IMR-90 (cell line): ENCODE results near the gene MED17. TPM values are rescaled to one million over a fixed set of nuclear protein-coding genes. Genes with fewer than 3 reads are reported as not detected.

Experiments
- ATAC-seq: fragments of 200-7000 bp; cut with Tn5 transposase; 2 replicates; pipeline ENCODE4 v1.9.1; 2020; ENCODE audit warnings: low read depth, mild to moderate bottlenecking, moderate library complexity
- BruUV-seq: library from RNA; stranded (reverse); fragments of 400-500 nt; replicated peaks from 2 replicates; lab custom pipeline; 2021; lab: Mats Ljungman, UMichigan
- CTCF ChIA-PET: fragments of 300-600 bp; formaldehyde crosslinking; extraction: SDS; loops from one replicate; lab custom pipeline; 2021; ENCODE audit warnings: antibody characterized with exemption; lab: Yijun Ruan, JAX
- POLR2A ChIA-PET: fragments of 300-600 bp; sonication (Branson Sonifier 250); formaldehyde crosslinking; loops from one replicate; lab custom pipeline; 2022; ENCODE audit warnings: antibody characterized with exemption; ENCODE audit not compliant: unreplicated experiment; lab: Charles Lee
- DNase-seq: peaks from one replicate; pipeline ENCODE4 v3.0.0; 2013
- H2AFZ ChIP-seq: replicated peaks from 2 replicates; pipeline ENCODE3; 2013; ENCODE audit warnings: low read length, mild to moderate bottlenecking; ENCODE audit not compliant: poor library complexity
- H2AK5ac ChIP-seq: 2 replicates; pipeline ENCODE4 v1.6.1; 2013; ENCODE audit warnings: low read depth, low read length, inconsistent platforms
- H2AK9ac ChIP-seq: replicated peaks from 2 replicates; pipeline ENCODE3; 2013; ENCODE audit warnings: mild to moderate bottlenecking, low read depth, low read length, moderate library complexity; ENCODE audit not compliant: poor library complexity
- H2BK120ac ChIP-seq: 2 replicates; pipeline ENCODE4 v1.6.1; 2013; ENCODE audit warnings: low read depth, low read length, inconsistent platforms
- H2BK15ac ChIP-seq: 3 replicates; pipeline ENCODE4 v1.6.1; 2013; ENCODE audit warnings: low read depth, low read length, inconsistent platforms
- H2BK20ac ChIP-seq: 2 replicates; pipeline ENCODE4 v1.6.1; 2013; ENCODE audit warnings: low read depth, mild to moderate bottlenecking, inconsistent platforms, low read length, moderate library complexity
- H2BK5ac ChIP-seq: 2 replicates; pipeline ENCODE4 v1.6.1; 2013; ENCODE audit warnings: mild to moderate bottlenecking, low read depth, low read length, inconsistent platforms; ENCODE audit not compliant: poor library complexity, severe bottlenecking
- H3K14ac ChIP-seq: replicated peaks from 2 replicates; pipeline ENCODE4 v1.6.1; 2013; ENCODE audit warnings: low read depth, low read length, inconsistent platforms
- H3K18ac ChIP-seq: 2 replicates; pipeline ENCODE4 v1.6.1; 2013; ENCODE audit warnings: low read depth, low read length, control low read depth
- H3K23ac ChIP-seq: 2 replicates; pipeline ENCODE4 v1.6.1; 2013; ENCODE audit warnings: low read depth, low read length, inconsistent platforms
- H3K27ac ChIP-seq: 2 replicates; pipeline ENCODE4 v1.5.1; 2013; ENCODE audit warnings: mild to moderate bottlenecking, control low read depth, low read length; ENCODE audit not compliant: insufficient read depth
- H3K27me3 ChIP-seq: 2 replicates; pipeline ENCODE4 v1.6.1; 2013; ENCODE audit warnings: low read length; ENCODE audit not compliant: control insufficient read depth, insufficient read depth
- H3K36me3 ChIP-seq: 2 replicates; pipeline ENCODE4 v1.6.1; 2013; ENCODE audit warnings: low read length, mixed read lengths; ENCODE audit not compliant: control insufficient read depth, insufficient read depth
- H3K4ac ChIP-seq: 2 replicates; pipeline ENCODE4 v1.6.1; 2013; ENCODE audit warnings: low read depth, low read length, inconsistent platforms
- H3K4me1 ChIP-seq: 2 replicates; pipeline ENCODE4 v1.6.1; 2013; ENCODE audit warnings: low read length, mixed read lengths; ENCODE audit not compliant: control insufficient read depth, insufficient read depth
- H3K4me2 ChIP-seq: 2 replicates; pipeline ENCODE4 v1.6.1; 2013; ENCODE audit warnings: low read depth, mild to moderate bottlenecking, control low read depth, low read length, moderate library complexity
- H3K4me3 ChIP-seq: 2 replicates; pipeline ENCODE4 v1.5.1; 2013; ENCODE audit warnings: low read depth, mild to moderate bottlenecking, control low read depth, low read length, moderate library complexity; ENCODE audit not compliant: insufficient read depth
- H3K56ac ChIP-seq: 2 replicates; pipeline ENCODE4 v1.6.1; 2013; ENCODE audit warnings: low read length, inconsistent platforms; ENCODE audit not compliant: insufficient read depth; ENCODE audit errors: extremely low read depth
- H3K79me1 ChIP-seq, 2 experiments: 2 replicates each; pipeline ENCODE4 v1.6.1; 2013; ENCODE audit warnings: low read length in 2 of 2, inconsistent platforms in 1 of 2, low read depth in 1 of 2
- H3K9ac ChIP-seq: 2 replicates; pipeline ENCODE4 v1.6.1; 2013; ENCODE audit warnings: low read depth, low read length, control low read depth
- H3K9me1 ChIP-seq: 2 replicates; pipeline ENCODE4 v1.6.1; 2013; ENCODE audit warnings: low read length, inconsistent platforms; ENCODE audit not compliant: insufficient read depth
- H3K9me3 ChIP-seq: 2 replicates; pipeline ENCODE4 v1.6.1; 2013; ENCODE audit warnings: low read length; ENCODE audit not compliant: control insufficient read depth, insufficient read depth
- H4K20me1 ChIP-seq: 2 replicates; pipeline ENCODE4 v1.6.1; 2013; ENCODE audit warnings: low read length, inconsistent platforms; ENCODE audit not compliant: insufficient read depth
- H4K5ac ChIP-seq: 2 replicates; pipeline ENCODE4 v1.6.1; 2013; ENCODE audit warnings: mild to moderate bottlenecking, low read depth, low read length, control low read depth
- H4K8ac ChIP-seq, 2 experiments: 2 replicates each; pipeline ENCODE4 v1.6.1; 2013; ENCODE audit warnings: low read depth in 2 of 2, low read length in 2 of 2, control low read depth in 1 of 2, inconsistent platforms in 1 of 2
- H4K91ac ChIP-seq: 2 replicates; pipeline ENCODE4 v1.6.1; 2013; ENCODE audit warnings: low read depth, low read length, inconsistent platforms; ENCODE audit not compliant: insufficient read depth
- BHLHE40 ChIP-seq: fragments of 150-350 bp; IDR thresholded peaks from 2 replicates; pipeline ENCODE4 v1.6.1; 2016; ENCODE audit warnings: mild to moderate bottlenecking, low read depth, low read length
- CEBPB ChIP-seq: IDR thresholded peaks from 2 replicates; pipeline ENCODE4 v1.6.1; 2012; ENCODE audit warnings: low read depth, low read length, improper control_type of control experiment
- FOS ChIP-seq: fragments of 150-350 bp; IDR thresholded peaks from 2 replicates; pipeline ENCODE4 v1.6.1; 2016; ENCODE audit warnings: low read depth, low read length
- RAD21 ChIP-seq: IDR thresholded peaks from 2 replicates; pipeline ENCODE4 v1.6.1; 2012; ENCODE audit warnings: low read length, improper control_type of control experiment
- WGBS, 2 experiments: methylation state at CpG; one replicate each; pipeline versions ENCODE4 v1.1.5 to v1.1.7; 2013; ENCODE audit warnings: missing lambda C conversion rate in 2 of 2; ENCODE audit not compliant: insufficient read length in 1 of 2; ENCODE audit errors: extremely low coverage in 2 of 2; 5-methylcytosine and 5-hydroxymethylcytosine counted together
- dilution Hi-C: fragments of 300-500 bp; cut with HindIII; formaldehyde crosslinking; loops from one replicate; pipeline ENCODE4 v1.14.3; 2018; ENCODE audit warnings: low sequenced_read_pairs; ENCODE audit not compliant: unreplicated experiment
- in situ Hi-C: fragments of 300-500 bp; cut with MboI; formaldehyde crosslinking; loops from 3 replicates; pipeline ENCODE4 v1.14.3; 2019; ENCODE audit warnings: low sequenced_read_pairs, inconsistent platforms, mixed read lengths
- intact Hi-C: fragments of 100-400 bp; cut with micrococcal nuclease; formaldehyde crosslinking; loops from 2 replicates; pipeline ENCODE4 v1.10.0; 2022
- polyA plus RNA-seq, 3 experiments: library from polyadenylated mRNA; depleted of rRNA; stranded (reverse); fragments of >200 nt; gene quantifications; 2 replicates each; pipeline ENCODE4 v1.2.3, GENCODE V29; 2012; ENCODE audit warnings: low replicate concordance in 1 of 3
- total RNA-seq: library from RNA; depleted of rRNA; stranded (reverse); fragments of >200 nt; gene quantifications from 2 replicates; pipeline ENCODE4 v1.2.3, GENCODE V29; 2012
- TF ChIP-seq, protein P1 (sequence below): fragments of 150-350 bp; IDR thresholded peaks from 2 replicates; pipeline ENCODE4 v1.6.1; 2016; ENCODE audit warnings: low read depth, mild to moderate bottlenecking, low read length, moderate library complexity, borderline replicate concordance

Gene MED17
- total and polyA plus RNA-seq, 2 of the 4 experiments (the other 2 are of a cell fraction) = 20.0 to 23.3 TPM

DNA sequence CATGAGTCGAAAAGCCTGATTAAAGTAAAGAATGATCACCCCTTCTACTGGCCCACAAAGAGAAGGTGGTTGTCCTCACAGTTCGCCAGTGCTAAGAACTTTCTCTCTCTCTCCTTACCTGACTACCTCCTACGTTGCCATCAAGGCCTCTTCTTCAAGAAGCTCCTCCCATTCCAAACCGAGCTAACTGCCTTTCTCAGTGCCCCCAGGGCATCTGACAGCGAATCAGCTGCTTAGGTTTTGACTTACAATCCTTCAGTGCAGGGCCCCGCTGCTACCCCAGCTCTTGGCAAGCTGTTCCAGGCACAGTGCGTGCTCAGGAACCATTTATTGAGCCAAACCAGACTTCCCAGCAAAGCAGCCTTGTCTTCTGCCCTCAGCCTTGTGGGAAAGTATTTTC, 60.5 kb downstream of the MED17 start:
- no peaks in the 10 kb centered on the region for H3K27me3 ChIP-seq
- no peaks in the 10 kb centered on the region for H3K79me1 ChIP-seq
- no peak overlapping the region for H2AK5ac ChIP-seq
- BruUV-seq = no TSS peak
- no peaks in the 10 kb centered on the region for H3K9me3 ChIP-seq
- H3K14ac ChIP-seq = no peak overlapping the region
- H3K23ac ChIP-seq = no peak overlapping the region
- no peak overlapping the region for H4K8ac ChIP-seq
- no CpG with 5 or more reads among the region's 7 CpGs for WGBS, 2 experiments
- no peak overlapping the region for H2AFZ ChIP-seq
- dilution Hi-C loops (no loop called here), intact Hi-C loops (no loop called here), in situ Hi-C loops (no loop called here)
- CTCF ChIA-PET = no interaction called here
- H3K27ac ChIP-seq = no peak overlapping the region
- H2AK9ac ChIP-seq = no peak overlapping the region
- H3K4me1 ChIP-seq = peaks cover 9% of the 10 kb centered on the region
- TF ChIP-seq CEBPB (no peak), FOS (no peak), RAD21 (no peak), BHLHE40 (no peak)
- TF ChIP-seq, protein P1, sequence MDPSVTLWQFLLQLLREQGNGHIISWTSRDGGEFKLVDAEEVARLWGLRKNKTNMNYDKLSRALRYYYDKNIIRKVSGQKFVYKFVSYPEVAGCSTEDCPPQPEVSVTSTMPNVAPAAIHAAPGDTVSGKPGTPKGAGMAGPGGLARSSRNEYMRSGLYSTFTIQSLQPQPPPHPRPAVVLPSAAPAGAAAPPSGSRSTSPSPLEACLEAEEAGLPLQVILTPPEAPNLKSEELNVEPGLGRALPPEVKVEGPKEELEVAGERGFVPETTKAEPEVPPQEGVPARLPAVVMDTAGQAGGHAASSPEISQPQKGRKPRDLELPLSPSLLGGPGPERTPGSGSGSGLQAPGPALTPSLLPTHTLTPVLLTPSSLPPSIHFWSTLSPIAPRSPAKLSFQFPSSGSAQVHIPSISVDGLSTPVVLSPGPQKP = no peak
- no peak overlapping the region for H4K91ac ChIP-seq
- POLR2A ChIA-PET = no interaction called here
- no peaks in the 10 kb centered on the region for H3K36me3 ChIP-seq
- H3K4me3 ChIP-seq = no peak overlapping the region
- no peak overlapping the region for H3K18ac ChIP-seq
- no peak overlapping the region for H3K4ac ChIP-seq
- ATAC-seq (no peak), DNase-seq (no peak)
- no peak overlapping the region for H2BK20ac ChIP-seq
- no peak overlapping the region for H3K56ac ChIP-seq
- H4K20me1 ChIP-seq = no peaks in the 10 kb centered on the region
- H4K5ac ChIP-seq = no peak overlapping the region
- no peak overlapping the region for H3K4me2 ChIP-seq
- peaks cover 3% of the 10 kb centered on the region; the same call in 1 of the 2 replicates for H3K9me1 ChIP-seq
- no peak overlapping the region for H2BK5ac ChIP-seq
- no peak overlapping the region for H3K9ac ChIP-seq
- H2BK15ac ChIP-seq = no peak overlapping the region
- no peak overlapping the region for H2BK120ac ChIP-seq
